ENCODE results near the gene CHTF18. TPM values are rescaled to one million over a fixed set of nuclear protein-coding genes. Genes with fewer than 3 reads are reported as not detected.

CHTF18 gene
- total and polyA plus RNA-seq, 9 donors: 0.32 to 25.5 (median 18.7) TPM

DNA sequence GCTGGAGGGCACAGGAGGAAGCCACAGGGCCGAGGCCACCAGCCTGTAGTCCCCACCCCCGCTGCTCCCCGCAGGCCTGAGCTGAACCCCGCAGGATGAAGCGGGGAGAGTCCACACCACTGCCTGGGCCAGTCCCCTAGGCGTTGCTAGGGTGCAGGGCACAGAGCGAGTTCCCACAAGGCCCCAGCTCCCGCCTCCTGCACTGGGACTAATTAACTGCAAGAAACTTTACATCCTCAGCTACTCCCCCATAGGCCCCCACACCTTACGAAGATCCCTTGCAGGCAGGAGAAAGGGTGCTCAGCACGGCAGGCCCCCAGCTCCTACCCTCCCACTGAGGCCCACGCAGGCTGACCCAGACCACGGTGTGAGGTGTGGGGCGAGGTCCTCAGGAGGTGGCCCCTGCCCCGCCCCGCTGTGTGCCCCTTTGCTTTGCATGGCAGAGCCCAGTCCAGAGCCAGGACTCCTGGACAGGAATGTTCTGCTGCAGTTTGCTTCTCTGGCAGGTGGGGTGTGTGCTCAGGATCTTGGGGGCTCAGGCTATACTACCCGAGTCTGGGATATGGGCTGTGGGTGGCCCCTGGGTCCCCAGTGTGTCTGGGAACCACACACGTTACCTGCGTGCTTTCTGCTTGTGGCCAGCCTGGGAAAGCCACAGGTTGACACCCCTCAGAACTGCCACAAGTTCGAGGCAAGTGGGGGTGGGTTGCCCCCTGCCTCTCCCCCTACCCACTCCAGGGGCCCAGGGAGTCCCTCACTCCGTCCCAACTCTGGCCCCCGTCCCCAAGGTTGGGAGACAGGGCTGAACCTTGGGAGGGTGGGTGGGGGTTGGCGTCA is 10.9 kb downstream of the CHTF18 start:
- Histone ChIP-seq H3K27ac (no peak overlapping the region), H3K27me3 (peaks cover 9% of the 10 kb centered on the region), H3K4me1 (ENCODE audit: insufficient read depth) (no peaks in the 10 kb centered on the region), H3K4me3 (no peak overlapping the region), H3K36me3 (no peaks in the 10 kb centered on the region), H3K9me3 (peaks cover 0 to 10% of the 10 kb centered on the region in 2 donors)
- intact Hi-C loops (cut with DNase I): no loop called here
- no peak for DNase-seq
- WGBS, 3 donors: 33 to 36% (median 35%) methylated on average over 14 to 22 of the region's 22 CpGs
- TF ChIP-seq, protein P1, sequence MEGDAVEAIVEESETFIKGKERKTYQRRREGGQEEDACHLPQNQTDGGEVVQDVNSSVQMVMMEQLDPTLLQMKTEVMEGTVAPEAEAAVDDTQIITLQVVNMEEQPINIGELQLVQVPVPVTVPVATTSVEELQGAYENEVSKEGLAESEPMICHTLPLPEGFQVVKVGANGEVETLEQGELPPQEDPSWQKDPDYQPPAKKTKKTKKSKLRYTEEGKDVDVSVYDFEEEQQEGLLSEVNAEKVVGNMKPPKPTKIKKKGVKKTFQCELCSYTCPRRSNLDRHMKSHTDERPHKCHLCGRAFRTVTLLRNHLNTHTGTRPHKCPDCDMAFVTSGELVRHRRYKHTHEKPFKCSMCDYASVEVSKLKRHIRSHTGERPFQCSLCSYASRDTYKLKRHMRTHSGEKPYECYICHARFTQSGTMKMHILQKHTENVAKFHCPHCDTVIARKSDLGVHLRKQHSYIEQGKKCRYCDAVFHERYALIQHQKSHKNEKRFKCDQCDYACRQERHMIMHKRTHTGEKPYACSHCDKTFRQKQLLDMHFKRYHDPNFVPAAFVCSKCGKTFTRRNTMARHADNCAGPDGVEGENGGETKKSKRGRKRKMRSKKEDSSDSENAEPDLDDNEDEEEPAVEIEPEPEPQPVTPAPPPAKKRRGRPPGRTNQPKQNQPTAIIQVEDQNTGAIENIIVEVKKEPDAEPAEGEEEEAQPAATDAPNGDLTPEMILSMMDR (IDR thresholded peaks at IDR 0.05): no peak
- TF ChIP-seq EP300 (IDR thresholded peaks at IDR 0.05) (no peak), POLR2A (IDR thresholded peaks at IDR 0.05) (no peak)

DNA sequence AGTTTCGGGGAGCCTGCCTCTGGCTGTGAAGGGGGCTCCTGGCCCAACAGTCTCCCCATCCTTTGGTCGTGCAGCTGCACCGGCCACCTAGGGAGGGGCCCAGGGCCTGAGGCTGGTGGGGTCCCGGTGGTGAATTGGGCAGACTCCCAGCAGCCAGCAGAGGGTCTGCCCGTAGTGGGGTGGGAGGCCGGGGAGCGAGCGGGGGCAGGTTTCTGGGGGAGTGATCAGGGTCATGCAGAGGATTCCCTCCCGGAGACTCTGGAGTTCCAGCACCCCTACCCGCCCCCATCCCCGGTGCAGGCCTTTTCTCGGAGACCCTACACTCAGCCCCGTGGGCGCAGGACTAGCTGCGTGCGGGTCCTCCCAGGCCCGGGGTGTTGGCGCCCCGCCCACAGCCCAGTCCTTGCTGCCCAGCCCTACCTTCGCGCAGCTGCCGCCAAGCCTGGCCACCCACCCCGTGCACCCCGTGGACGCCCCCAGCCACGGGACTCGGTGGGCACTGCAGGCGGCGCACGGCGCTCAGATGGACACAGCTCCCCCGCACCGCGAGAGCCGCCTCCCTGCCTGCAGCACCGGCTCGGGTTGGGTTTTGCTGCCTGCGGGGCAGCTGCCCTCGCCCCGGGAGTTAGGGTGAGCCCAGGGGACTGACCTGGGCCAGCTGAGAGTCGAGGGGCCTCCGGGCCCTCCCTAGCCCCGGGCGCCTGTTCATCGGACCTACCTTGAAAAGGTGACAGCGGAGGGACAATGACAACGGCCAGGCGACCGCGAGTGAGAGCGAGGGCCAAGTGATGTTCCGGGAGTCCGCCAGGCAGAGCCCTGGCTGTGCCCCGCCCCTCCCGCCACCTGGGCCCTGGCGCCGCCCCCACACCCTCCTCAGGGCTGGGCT is 11.8 kb downstream of the CHTF18 start, which contains the start of gene GNG13:
Gene GNG13 (minus strand): TSS at position 787 of the 886 bp plus-strand sequence. CDS start 1,657 bp downstream, outside the sequence.
- DNase-seq: no peak
- no peaks in the 10 kb centered on the region for H3K4me1 ChIP-seq (ENCODE audit: insufficient read depth)
- no peak within 1 kb of the TSS for H3K4me3 ChIP-seq
- 1 to 2% (median 2%) methylated on average over 37 to 57 of the region's 57 CpGs for WGBS, 3 donors
- intact Hi-C loops (cut with DNase I): no loop called here
- no peak within 1 kb of the TSS for H3K27ac ChIP-seq
- peaks cover 9% of the 10 kb centered on the region for H3K27me3 ChIP-seq
- H3K36me3 ChIP-seq: no peaks in the 10 kb centered on the region
- TF ChIP-seq, protein P1 (IDR thresholded peaks at IDR 0.05): no peak
- TF ChIP-seq POLR2A (IDR thresholded peaks at IDR 0.05): no peak
- no peak for TF ChIP-seq EP300 (IDR thresholded peaks at IDR 0.05)
- peaks cover 0 to 10% of the 10 kb centered on the region in 2 donors for H3K9me3 ChIP-seq

DNA sequence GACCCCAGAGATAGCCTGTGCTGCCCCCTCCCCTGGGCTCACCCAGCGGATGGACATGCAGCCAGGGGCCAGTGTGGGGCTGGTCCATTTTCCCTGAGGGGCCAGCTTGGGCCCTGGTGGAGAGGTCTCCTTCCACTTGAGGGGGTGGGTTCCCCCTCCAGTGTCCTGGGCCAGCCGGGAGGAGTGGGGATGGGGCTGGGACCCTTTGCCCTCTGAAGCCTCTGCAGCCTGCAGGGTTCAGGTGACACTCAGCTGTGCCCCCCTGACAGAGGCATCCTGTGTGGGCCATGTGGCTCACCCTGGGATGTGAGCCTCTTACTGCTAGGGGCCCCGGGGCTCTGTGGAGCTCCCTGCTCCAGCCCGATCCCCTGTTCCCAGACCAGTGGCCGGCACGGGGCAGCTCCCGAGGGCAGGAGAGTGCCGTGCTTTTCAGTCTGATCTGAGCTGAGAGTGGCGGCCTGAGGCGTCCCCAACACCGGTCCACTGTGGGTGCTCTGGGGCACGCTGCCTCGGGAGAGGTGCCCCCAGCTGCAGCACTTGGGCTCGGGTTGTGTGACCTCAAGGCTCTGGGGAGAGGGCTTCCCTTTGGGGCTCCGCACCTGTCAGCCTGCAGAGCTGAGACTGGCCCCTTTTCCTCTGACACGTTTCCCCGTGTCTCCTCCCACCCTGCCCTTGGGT is 12.6 kb downstream of the CHTF18 start:
- TF ChIP-seq EP300 (IDR thresholded peaks at IDR 0.05) (no peak), POLR2A (IDR thresholded peaks at IDR 0.05) (no peak)
- TF ChIP-seq, protein P1 (IDR thresholded peaks at IDR 0.05): no peak
- Histone ChIP-seq H3K36me3 (no peaks in the 10 kb centered on the region), H3K27ac (no peak overlapping the region), H3K9me3 (peaks cover 0 to 10% of the 10 kb centered on the region in 2 donors), H3K27me3 (peaks cover 9% of the 10 kb centered on the region), H3K4me1 (ENCODE audit: insufficient read depth) (no peaks in the 10 kb centered on the region), H3K4me3 (no peak overlapping the region)
- intact Hi-C loops (cut with DNase I): no loop called here
- 8 to 9% (median 8%) methylated on average over 17 of the region's 17 CpGs for WGBS, 3 donors
- DNase-seq: no peak
